ENCODE measurements around the gene DLG1.
A peak's percentile ranks its signal among the peaks of the same experiment; 100 is the strongest.

DLG1 gene

DNA sequence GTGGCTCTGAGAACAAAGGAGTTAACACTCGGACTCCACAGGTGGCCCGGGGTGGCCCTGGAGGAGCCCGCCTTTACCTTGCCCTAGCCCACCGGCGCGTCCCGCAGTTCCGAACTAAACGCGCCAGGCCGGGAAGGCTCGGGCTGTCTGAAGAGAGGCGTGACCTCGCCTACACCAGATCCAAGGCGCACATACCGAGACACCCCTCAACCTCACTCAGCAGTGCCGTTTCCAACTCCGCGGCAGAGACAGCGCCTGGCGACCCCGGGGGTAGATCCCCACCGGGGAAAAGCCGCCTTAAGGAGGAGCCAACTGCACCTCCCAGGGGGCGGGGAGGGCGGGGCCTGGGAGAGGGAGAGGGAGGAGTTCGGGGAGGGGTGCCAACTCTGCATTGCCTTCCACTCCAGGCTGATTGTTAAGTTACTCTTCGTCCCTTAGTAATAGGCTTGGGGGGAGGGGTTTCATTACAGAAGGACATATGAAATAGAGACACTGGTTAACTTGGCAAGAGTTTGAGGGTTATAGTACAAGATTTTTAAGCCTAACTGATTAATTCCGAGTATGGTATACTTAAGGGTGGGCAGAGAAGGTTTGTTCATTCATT is at the start of gene DLG1:
DLG1 (minus strand) TSS at position 272 of the 604 bp plus-strand sequence. CDS start 1,408 bp downstream, outside the sequence.
- DNase-seq = peak; percentile 72

DNA sequence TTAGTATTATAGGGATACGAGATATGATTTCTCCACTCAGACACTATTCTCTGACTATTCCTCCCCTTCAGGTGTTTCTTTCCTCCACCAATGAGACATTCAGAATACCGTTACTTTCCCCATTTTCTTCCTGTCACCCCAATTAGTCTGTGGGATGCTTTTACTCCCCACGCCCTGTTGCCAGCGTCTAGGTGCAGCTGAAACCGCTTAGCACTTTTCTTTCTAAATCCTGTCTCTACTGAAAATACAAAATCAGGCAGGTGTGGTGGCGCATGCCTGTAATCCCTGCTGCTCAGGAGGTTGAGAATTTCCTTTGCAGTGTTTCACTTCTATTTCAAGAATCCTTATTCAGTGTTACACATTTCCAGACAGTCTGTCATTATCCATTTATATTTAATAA is 49.6 kb upstream of the DLG1 start:
- no peak for DNase-seq

DNA sequence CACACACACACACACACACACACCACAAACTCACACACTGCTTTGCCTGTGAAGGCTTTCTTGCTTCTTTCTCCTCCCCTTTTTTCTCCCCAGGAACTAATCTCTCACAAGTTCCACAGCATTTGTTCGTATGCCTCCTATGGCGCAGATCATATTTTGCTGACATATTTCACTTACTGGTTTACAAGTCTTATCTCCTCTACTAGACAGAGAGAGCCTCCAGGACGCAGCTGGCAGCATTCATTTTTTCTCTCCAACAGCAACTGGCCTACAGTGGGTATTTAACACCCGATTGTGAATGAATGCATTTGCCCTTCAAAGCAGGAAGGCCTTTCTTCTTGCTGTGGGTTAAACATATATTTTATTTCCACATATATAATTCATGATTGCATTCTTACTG is 47.0 kb upstream of the DLG1 start:
- no peak for DNase-seq

DNA sequence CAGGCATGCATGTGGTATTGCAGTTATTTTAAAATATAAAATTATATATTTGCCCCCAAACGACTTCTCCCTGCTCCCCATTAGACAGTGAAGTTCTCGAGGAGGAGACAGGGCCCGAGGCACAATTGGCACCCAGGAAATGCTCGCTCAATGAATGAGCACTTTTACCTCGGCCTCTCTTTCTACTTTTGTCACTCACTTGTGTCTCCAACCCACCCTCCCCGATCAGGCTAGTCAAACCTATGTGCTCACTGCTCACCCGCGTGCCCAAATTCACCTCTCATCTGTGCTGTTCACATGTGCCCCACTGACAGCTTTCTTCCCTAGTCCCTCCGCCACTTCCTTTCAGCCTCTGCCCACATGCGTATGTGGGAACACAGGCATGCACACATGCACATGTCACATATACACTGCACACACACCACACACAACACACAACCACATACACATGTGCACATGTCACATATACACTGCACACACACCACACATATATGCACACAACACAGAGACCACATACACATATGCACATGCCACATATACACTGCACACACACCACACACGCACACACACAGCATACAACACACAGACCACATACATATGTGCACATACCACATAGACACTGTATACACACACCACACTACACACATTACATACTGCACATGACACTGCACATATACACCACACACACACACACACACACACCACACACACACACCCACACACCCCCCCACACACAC is 46.3 kb upstream of the DLG1 start:
- no peak for DNase-seq

DNA sequence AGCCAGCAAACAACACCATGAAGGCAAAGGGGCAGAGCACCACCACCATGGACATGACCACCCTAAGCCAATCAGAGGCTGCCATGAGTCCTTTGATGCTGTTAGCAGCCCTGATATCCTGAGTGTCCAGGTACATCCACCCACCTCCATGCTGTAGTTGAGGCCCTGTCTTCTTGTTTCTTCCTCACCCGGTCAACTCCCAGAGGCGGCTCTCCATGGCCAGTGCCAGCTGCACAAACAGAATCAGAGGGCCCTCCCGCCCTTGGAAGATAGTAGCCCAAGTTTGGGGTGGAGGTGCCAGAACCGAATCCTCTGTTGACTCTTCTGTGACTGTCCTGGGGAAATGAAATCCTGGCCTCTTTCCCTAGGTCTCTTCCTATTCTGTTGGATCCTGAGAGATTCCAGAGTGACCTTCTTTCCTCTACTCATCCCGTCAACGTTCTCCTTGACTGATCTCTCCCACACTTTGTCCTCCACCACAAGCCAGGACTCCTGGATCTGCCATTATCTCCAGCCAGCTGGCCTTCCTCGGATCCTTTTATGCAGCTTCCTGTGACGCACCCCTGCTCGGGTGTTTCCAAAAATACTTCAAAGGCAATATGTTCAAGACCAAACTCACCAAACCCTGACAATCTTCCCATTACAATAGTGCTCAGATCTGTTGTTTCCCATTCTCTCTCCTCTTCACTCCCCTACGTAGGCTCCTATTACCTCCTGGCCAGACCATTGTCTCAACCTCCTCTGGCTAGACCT is 45.4 kb upstream of the DLG1 start:
- no peak for DNase-seq

DNA sequence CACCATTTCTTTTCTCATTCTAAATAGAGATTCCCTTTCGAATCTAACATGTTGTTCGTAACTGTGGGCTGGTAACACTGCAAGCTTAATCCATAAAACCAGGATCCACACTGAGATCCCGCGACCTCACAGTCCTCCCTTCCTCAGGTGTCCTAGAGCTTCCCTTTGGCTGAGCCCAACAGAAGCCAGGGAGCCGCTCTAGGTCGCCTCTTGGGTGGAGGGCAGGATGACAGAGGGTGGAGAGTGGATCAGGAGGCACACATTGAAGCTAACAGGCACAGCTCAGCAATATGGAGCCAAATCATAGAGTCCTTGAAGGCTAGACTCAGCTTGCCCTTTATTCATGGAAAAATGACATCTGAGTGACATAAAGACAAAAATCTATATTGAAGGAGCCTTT is 44.7 kb upstream of the DLG1 start:
- no peak for DNase-seq

DNA sequence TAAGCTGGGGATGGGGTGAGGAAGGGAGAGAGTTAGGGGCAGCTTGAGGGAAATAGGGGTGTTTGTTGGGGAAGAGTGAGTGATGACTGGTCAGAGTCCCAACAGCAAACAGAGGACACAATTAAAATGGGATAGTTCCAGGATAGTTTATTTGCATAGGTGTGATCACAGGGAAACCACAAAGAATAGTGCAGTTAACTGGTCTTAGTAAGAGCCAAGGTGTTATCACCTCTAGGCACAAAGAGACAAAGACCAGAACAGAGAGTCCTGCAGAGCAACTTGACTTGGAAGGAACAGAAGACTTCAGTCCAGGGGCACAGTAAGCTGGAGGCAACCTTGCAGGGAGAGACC is 42.1 kb upstream of the DLG1 start:
- DNase-seq = no peak

DNA sequence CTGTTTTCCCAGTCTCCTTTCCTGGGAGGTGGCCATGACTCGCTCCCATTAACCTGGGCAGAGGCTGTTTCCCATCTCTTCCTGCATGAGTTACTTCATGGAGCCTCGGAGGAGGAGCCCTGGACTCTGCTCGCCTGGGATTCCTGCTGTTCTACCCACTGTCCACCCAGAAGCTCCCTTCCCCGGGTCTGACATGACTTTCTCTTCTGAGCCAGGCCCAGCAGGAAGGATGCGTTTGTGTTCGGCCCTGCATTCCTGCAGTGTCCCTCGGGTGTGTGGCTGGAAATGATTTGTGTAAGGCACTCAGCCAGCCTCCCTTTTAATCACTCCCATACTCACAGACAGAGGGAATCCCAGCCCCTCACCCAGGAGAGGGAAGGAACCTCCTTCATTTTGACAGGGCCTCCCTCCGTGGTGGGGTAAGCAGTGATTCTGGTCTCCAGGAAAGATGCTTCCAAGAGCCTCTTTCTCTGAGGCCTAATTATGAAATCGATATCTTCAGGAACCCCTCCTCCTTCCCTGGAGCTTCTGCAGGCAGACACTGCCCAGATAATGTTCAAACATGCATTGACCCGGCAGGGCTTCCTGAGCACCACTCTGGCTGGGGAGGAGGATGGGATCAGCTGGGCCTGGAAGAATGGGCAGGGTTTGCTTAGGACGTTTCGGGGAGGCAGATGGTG is 41.6 kb upstream of the DLG1 start:
- DNase-seq = no peak

DNA sequence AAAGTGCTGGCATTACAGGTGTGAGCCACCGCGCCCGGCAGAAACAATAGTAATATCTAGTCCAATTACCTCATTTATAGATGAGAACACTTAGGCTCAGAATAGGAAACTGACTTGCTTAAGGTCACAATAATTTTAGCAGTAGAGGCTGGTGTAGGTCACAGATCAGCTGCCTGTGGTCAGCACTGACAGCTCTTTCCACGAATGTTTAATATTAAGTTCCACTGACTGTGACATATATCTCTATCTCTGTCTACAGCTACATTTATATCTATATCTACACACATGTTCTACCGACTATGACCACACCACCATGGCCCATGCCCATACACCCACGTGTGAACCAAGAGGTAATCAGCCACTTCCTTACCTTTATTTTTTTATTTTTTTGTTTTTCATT is 40.2 kb upstream of the DLG1 start:
- DNase-seq = no peak

DNA sequence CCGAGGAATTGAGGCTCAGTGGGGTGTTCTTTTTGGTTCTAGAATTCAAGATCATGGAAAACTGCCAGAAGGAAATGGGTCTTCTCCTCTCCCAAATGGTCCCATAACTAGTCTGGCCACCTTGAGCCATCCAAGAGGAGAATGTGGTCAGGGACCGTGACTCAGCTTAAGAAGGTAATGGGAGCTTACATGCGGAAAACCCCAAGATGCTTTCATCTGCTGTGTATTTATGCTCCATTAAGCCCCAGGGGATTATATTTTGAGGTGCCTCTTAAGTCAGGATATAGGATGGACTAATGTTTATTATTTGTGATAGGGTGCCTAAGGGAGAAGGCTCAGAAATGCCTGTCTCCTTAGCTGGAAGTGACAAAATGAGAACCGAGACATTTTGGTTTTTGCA is 39.2 kb upstream of the DLG1 start:
- no peak for DNase-seq

DNA sequence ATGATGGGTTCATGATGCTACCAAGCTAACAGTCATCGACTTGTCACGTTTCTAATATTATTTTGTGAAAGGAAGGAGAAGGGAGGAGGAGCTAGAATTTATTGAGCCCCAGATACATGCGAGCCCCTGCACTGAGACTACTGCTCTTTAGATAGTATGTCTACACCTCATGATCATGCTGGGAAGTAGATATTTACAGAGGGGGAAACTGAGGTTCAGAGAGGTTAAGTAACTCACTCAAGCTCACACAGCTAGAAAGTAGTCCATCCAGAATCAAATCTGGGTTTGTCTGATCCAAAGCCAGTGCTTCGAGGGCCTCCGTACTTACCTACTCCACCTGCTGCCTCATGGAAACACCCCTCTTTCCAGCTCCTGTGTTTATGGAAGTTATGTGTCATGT is 38.8 kb upstream of the DLG1 start:
- DNase-seq = no peak

DNA sequence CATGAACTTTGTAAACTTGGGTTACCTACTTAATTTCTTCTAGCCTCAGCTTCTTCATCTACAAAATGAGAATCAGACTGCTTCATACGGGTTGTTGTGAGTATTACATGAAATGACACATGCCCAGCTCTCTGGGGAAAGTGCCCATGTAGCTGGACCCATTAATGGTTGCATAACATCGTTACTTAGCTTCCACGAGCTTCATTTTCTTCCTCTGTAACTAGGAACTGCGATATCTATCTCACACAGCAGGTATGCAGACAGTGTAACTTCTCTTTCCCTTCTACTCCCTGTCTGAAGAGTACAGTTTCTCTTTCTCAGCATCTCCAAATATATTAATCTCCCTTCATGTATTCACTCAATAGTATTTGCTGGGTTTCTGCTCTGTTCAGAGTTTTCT is 37.9 kb upstream of the DLG1 start:
- no peak for DNase-seq

DNA sequence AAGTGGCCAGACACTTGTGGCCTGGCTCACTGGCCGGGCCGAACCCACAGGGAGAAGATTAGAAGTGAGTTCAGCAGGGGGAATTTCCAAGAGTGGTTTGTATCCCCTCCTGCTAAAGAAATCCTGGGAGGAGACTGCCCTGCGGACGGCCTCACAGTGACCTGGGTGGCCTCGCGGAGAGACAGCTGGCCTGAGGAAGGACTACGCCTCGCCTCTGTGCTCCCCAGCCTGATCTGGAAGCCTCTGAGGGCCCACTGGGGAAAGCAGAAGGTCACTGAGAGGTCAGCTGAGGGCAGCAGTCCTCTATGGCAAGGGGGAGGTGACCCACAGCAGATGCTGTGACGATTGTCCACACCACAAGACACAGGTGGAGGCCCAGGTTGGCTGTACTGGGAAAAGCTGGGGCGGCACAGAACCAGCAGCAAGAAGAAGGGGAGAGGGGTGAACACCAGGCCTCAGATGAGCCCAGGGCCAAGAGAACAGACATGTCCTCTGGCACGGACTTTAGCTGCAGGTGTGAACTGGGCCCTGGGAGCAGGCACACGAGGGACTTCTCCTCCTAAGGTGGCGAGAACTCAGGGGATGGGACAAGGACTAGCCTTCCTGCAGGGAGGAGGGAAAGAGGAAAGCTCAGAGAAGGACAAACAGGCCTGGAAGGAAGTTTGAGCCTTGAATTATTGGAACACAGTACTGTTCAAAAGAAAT is 37.2 kb upstream of the DLG1 start:
- no peak for DNase-seq

DNA sequence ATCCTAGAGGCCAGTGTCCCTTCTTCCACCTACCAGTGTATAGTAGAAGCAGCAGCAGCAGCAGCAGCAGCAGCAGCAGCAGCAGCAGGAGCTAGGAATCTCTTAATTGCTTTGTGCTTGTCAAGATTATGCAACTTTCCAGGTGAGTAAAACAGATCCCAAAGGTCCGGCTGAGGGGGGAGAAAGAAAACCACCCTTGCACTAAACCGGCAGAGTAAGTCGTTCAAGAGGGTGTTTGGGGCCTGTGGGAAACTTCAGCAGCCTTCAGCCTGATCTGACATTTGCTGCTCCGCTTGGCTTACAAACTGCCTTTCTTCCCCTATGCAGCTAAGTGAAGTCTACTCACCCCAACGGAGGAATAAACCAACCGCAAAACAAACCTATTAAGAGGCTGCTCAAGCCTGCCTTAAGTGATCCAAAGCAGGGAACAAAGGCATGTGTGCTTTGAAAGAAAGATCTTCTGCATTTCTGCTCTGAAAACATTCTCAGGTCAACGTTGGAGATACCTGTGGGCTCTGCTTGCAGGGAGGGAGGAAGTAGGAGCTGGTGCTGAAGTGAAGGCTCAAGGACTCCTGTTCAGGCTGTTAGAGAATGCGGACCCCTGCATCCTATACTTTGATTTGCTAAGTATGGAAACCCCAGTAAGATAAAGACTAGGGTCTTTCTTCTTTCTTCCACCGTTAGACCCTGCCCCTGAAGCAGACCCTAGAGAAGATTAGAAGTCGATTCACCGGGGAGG is 35.7 kb upstream of the DLG1 start:
- DNase-seq = no peak

DNA sequence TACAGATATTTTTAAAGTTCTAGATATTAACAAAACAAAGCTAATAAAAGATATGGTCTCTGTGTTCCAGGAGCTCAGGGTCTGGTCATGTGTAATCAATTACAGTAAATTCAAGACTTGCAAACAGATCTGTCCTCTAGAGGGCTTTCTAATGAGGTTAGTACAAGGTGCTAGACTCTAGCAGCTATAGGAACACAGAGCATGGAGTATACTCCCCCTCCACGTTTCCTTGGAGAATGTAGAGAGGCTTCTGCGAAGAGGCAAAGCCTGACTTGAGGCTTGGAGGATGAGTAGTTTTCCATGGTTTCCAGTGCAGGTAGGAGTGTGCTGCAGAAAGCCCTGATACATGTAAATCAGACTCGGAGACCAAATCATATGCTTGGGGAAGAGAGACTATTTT is 32.7 kb upstream of the DLG1 start:
- no peak for DNase-seq

DNA sequence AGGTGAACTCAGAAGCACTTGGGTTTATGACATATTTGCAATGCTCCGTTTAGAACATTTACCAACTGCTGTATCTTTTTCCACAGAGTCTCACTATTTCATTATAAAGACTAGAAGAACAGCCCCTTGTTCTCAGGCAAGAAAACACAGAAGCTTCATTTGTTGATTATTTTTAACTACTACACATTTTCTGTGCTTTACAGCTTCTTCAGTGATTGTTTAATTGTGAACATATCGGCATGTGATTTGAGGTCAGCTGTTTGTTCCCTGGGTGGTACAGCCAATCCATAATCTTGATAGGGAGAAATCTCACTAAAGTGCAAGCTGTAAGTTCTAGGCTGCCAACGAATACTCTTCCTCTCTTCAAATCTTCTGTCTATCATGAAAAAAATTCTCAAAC is 31.0 kb upstream of the DLG1 start:
- no peak for DNase-seq

DNA sequence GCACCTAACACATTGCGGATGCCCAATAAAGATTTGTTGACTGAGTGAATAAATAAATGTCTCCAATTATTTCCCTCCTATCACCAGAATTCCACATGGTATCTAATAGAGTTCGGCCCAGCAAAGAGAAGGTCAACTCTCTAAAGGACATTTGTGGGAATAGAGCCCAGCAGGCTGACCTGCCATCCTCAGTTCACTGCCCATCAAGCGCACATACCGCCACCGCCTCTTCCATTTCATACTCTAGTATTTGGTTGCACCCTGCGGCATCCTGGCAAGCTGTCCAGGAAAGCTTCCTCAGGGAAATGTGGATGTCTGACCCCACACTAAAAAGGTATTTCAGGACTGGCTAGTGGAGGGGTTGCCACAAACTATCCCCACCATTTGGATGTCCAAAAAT is 29.8 kb upstream of the DLG1 start:
- no peak for DNase-seq

DNA sequence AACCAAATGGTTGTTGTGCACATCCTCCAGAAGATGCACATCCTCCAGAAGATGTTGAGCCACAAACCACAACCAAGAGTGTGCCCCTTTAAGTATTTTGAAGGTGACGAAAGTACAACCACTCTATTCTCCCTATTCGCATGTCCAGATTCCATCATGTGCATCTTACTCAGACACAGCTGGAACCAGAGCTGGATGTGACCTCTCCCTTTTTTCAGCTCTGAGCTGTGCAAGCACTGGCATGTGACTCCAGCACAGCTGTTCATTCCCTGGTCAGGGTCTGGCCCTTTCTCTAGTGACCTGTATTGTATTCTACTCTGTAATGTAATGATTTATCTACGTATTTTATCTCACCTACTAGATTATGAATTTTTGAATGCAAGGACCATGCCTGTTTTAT is 29.3 kb upstream of the DLG1 start:
- no peak for DNase-seq

DNA sequence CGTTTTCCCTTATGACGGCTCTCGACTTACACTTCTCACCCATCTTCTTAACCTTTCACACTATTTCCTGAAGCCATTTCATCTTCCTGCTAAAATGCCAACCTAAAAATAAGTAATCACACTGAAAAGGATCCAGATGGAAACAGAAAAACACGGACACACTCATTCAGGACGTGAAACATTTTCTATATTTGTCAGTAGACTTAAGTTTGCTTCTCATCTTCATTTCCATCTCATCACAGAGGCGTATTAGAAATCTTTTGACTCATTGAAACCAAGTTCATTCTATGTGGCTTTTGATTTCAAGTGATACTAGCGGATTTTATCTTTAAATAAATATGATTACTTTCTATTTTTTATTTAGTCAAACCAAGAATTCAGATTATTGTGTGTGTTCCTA is 27.4 kb upstream of the DLG1 start:
- DNase-seq = no peak

DNA sequence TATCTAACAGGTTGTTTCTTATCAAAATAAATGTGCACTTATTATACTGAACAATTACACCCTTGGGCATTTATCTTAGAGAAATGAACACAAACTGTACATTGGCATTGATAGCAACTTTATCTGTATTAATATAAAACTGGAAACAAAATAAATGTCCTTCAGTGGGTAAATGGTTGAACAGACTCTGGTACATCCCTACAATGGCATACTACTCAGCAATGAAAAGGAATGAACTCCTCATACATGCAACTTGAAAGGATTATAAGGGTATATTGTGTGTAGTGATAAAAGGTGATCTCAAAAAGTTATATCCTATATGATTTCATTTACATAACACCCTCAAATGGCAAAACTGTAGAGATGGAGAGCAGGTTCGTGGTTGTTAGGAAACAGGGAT is 23.7 kb upstream of the DLG1 start:
- no peak for DNase-seq

DNA sequence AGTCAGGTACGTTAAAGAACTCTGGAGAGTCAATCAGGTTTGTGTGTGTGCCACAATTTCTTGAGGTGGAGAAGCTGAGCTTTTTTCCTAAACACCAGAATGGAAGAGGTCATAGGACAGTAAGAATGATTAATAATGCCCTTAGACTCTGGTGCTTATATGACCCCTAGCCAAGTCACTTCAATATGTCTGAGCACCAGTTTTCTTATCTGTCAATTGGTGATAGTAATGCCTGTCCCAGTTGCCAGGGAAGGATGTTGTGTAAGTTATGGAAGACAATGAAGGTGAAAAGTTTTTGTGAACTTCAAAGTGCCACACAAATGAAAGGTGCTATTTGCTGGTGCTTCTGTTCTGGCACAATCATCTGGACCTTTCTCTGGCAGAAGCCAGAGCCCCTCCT is 22.2 kb upstream of the DLG1 start:
- DNase-seq = no peak

DNA sequence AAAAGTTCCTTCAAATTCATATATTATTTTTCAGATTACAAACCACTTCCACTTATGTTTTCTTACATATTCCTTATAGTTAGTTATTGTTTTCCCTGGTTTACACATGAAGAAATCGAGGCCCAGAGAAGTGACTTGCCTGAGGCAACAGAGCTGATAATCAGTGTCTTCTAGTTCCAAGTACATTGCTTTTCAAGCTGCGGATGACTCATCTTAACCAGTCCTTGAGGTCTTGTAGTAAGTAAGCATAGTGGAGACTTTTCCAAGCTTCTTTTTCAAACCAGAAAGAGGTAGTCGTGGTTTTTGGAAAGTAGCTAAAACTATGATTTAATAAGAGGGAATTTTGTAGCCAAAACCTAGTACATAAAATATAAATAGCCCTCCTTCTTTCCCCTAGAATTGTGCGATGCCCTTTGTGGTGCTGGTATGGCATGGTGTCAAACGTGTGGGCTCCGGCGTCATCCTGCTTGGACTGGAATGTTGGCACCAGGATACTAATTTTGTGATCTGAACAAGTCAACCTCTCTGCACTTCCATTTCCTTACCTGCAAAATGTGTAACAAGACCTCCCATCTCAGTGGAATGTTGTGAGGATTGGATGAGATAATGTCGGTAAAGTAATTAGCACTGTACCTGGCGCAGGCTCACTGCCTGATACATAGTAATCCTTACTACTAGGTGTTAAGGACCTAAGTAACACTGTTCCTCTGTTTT is 19.0 kb upstream of the DLG1 start:
- no peak for DNase-seq

Data from NCI-H1092 (cell line).